ENCODE data around the gene CELF1.

CELF1 gene

DNA sequence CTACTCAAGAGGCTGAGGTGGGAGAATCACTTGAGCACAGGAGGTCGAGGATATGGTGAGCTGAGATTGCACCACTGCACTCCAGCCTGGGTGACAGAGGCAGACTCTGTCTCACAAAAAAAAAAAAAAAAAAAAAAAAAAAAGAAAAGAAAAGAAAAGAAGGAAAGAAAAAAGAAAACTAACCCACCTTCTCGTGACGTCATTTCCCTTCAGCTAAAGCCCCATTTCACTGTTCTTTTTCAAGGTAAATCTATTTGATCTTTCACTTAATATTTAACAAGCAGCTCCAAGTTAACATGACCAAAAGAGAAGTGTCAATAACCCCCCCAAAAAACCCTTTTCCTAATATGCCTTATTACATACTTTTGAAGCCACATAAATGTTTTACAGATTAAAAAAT lies 109.1 kb downstream of the CELF1 start:
- DNase-seq, result no peak

DNA sequence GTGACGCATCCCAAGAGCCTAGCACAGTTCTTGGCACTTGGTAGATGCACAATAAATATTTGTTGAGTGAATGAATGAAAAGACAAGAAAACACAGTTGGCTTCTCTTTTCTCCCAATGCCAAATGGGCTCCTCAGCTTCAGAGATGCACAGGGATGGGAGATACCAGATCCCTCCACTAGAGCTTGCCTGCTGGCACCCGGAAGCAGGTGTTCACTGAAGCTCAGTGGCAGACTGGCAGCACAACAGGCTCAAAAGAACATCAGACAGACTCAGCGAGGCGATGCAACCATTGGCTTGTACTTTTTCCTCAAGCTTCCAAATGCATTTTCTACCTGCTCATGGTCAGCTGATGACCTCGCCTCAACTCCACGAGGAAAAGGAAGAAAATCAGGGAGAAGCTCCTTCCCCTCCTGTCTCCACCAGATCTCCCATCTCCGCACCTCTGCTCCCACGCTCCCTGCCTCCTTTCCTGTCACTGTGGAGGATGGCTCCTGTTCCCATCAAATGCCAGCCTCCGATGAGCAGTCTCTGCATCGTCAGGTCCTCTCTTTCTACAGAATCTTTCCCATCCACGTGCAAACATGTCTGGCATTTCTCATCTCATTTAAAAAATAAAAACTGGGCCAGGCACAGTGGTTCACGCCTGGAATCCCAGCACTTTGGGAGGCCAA lies 109.8 kb downstream of the CELF1 start:
- peak in 2 of 3 experiments; percentile 26 to 36 for DNase-seq

DNA sequence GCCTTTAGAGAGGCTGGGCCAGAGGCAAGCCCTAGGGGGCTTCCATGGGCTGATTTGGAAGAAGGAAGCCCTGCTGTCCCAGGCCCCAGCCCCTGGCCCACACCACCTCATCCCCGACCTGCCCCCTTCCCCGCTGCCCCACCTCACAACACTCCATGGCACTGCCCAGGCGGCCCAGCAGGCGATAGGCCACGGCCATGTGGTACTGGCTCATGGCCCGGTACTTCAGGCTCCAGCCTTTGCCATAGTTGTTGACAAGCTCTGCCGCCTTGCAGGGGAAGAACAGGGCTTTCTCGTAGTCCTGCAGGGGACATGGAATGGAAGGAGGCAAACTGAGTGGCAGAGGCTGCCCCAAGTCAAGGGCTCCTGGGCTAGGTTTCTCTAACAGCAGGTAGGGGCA lies 110.4 kb downstream of the CELF1 start:
- DNase-seq, result no peak

GRCh38 chr11:47441421-47441820 lies 111.5 kb downstream of the CELF1 start:
- no peak for DNase-seq

GRCh38 chr11:47440054-47440476 lies 112.9 kb downstream of the CELF1 start:
- no peak for DNase-seq

DNA sequence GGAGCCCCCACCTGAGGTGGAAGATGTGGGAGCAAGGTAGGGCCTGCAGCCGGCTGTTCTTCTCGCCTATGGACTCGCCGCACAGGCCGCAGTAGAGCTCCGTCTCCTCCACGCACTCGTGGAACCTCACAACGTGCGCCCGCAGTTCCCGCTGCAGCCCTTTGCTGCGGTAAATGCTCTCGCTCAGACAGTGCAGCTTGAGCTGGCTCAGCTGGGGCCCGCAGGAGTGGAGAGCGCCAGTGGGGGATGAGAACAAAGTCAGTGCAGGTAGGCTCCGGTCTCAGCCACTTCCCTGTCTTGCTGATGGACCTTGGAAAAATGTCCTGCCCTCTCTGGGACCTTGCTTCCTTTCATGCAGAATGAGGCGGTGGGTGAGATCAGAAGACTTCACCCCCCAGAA lies 114.2 kb downstream of the CELF1 start:
- no peak for DNase-seq

GRCh38 chr11:47437746-47438418 lies 115.0 kb downstream of the CELF1 start:
- DNase-seq, result no peak

- no peak for DNase-seq
These were observed 115.7 kb downstream of the CELF1 start for GRCh38 chr11:47437218-47437745.

GRCh38 chr11:47436726-47437125 lies 116.2 kb downstream of the CELF1 start:
- no peak for DNase-seq

DNA sequence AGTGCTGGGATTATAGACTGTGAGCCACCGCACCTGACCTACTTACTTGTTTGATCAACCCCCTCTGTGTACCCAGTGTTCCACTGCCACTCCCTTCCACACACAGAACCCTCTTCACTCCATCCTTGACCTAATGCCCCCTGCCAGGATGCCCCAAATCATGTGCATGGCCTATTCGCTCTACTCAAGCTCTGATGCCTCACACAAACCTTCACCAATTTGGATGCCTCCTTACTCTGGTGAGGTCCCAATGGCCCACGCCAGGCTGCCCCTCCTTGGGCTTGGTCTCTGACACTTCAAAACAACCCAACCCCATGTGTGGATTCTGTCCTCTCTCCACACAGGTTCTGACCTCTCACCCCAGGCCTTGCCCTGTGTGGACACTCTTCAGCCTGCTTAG lies 117.2 kb downstream of the CELF1 start:
- DNase-seq, result no peak

DNA sequence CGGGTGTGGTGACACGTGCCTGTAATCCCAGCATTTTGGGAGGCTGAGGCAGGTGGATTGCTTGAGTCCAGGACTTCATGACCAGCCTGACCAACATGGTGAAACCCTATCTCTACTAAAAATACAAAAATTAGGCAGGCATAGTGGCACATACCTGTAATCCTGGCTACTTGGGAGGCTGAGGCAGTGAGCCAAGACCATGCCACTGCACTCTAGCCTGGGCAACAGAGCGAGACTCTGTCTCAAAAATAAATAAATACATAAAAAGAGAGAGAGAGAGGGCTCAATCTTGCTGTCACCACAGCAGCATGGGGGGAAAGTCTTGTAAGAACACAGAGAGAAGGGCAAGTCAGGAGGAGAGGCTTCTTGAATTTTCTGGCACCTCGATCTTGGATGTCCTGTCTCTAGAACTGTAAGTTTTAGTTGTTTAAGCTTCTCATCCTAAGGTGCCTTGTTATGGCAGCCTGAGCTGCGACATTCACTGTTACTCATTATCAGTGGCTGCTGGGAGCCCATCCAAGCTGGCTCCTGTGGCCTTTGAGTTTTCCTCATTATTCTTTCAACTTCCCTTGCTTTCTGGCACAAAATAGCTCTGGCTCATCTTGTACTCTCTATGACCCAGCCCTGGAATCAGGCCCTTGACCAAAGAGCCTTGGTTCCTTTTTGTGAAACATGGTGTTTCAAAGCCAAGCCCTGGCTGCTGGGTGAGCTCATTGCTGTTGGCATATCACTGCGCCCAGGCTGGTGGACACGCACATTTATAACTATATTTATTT lies 118.7 kb downstream of the CELF1 start:
- no peak for DNase-seq

GRCh38 chr11:47433157-47433556 lies 119.8 kb downstream of the CELF1 start:
- no peak for DNase-seq

- no peak for DNase-seq
These were observed 121.4 kb downstream of the CELF1 start for GRCh38 chr11:47431356-47432083.

DNA sequence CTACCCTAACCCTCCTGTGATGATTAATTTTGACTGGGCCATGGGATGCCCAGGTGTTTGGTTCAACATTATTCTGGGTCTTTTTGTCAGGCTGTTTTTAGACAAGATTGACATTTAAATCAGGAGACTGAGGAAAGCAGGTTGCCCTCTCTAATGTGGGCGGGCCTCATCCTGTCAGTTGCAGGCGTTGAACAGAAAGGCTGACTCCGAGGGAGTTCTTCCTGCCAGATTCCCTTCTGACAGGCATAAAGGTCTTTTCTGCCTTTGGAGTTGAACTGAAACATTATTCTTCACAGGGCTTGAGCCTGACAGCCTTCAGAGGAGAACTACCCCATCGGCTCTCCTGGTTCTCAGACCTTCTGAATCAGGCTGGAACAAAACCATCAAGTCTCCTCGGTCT lies 122.4 kb downstream of the CELF1 start:
- no peak for DNase-seq

DNA sequence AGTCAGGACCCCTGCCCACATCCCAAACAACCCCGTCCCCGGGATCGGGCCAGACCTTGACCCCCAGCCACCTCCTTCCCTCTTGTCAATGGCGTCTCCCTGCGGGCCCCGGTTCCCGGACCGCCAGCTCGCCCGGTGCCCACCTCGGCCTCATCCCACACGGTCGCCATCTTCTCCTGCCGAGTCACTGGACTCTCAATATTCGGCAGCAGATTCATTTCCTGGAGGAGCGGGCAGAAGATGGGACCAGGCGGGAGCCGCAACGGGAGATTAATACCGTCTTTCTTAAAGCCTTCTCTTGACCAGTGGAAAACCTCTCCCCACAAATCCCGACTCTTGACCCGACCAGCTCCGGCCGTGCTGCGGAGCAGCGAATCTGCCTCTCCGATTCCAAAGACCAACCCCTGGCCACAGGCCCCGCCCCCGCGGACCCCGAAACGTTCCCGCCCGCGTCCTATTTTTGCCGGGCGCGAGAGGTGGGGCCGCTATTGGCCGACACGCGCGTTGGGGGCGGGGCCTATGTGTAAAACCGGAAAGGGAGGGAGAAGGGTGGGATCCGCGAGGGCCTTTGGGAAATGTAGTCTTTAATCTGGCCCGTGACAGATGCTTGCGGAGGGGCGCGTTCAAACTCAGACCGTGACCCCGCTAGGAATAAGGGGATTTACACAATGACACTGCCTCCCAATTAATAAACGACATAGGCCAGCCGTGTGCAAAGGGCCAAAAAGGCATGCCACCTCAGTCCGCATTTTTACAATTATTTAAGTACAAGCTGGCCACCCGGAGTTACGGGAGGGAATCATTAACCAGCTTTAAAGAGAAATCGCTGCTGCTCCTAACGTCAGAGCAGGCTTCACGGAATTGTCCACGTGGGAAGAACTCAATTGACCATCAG lies 126.6 kb downstream of the CELF1 start, which contains the start of gene PSMC3:
Gene PSMC3 (minus strand): TSS at position 378 of the 895 bp plus-strand sequence. CDS start 160 bp downstream, at position 218.
- peak; percentile 97 to 99 (median 99) for DNase-seq

DNA sequence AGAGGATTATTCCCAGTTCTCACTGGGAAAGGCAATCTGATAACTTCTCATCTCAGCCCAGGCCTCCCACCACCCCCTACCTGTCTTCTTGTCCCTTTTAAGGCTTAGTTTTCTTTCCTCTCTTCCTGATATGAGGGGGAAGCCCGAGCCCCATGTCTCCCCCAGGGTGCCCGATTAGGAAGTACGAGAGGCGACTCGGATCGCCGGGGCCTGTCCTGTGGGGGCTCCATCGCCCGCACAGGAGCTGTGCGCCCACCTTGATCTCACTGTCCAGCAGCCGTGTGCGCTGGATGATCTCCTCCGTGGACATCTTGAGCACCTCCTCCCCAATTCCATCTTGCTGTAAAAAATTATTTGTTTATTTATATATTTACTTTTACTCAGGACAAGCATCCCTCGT lies 127.3 kb downstream of the CELF1 start:
- no peak for DNase-seq

- DNase-seq, result no peak
These were observed 134.3 kb downstream of the CELF1 start for GRCh38 chr11:47418454-47419259.

DNA sequence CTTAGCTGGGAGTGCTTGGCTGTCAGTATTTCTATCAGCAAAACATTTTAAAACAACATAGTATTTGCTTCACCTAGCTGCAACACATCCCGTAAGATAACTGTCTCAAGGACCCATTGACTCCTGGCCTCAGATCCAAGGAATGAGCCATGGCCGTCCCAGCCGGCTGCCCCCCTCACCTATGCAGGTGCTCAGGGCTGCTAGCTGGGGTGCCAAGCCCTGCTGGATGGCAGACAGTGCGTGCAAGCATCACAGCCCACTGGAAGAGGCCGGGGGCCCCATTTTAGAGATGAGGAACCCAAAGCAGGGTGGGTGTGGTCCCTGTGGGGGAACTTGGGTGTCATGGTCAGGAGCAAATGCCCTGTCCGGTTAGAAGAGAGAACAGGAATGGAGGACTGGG lies 135.2 kb downstream of the CELF1 start:
- DNase-seq, result no peak

GRCh38 chr11:47415949-47416472 lies 136.9 kb downstream of the CELF1 start:
- no peak for DNase-seq

All from NCI-H1417 (cell line).